ENCODE results near the gene GABBR2. TPM values are rescaled to one million over a fixed set of nuclear protein-coding genes. Genes with fewer than 3 reads are reported as not detected.

Gene GABBR2
- polyA plus RNA-seq, 1 of the 3 experiments (the other 2 are of a cell fraction): not detected

DNA sequence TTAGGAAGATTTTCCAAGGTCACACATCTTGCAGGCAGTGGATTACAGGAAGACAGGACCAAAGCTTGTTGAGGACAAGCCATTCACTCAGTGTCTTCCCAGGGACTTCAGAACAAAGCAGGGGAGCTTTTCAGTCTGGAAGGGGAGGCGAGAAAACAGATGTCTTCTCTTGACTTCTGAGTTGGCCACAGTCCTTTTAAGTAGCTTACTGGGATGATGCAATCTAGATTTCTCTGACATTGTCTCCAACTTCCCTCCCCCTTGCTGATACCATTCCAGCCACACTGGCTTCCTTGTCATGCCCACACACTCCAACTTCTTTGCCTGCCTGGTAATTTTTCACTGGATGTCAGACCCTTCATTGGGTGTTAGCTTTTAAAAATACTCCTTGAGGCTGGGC is 279.1 kb downstream of the GABBR2 start (continued):
- no peak for TF ChIP-seq REST (IDR thresholded peaks at IDR 0.05; ENCODE audit: low read depth, low read length)
- TF ChIP-seq CHD2 (IDR thresholded peaks at IDR 0.05; ENCODE audit: low read length, partially characterized antibody): no peak
- no peak for TF ChIP-seq USF2 (IDR thresholded peaks at IDR 0.05; ENCODE audit: borderline replicate concordance, low read depth, low read length)
- no peak for TF ChIP-seq RCOR1 (IDR thresholded peaks at IDR 0.05; ENCODE audit: low read length)
- no peak for TF ChIP-seq FOXM1 (IDR thresholded peaks at IDR 0.05; ENCODE audit: low read depth)
- no peak for TF ChIP-seq SIN3A (IDR thresholded peaks at IDR 0.05; ENCODE audit: borderline replicate concordance, low read depth, low read length)
- no peak for TF ChIP-seq FOSL2 (IDR thresholded peaks at IDR 0.05; ENCODE audit: borderline replicate concordance, low read depth)
- no peak for TF ChIP-seq TAF1 (IDR thresholded peaks at IDR 0.05; ENCODE audit: borderline replicate concordance, low read depth, low read length)
- no peak for TF ChIP-seq TEAD4 (IDR thresholded peaks at IDR 0.05; ENCODE audit: borderline replicate concordance, insufficient read depth)
- TF ChIP-seq NFIC (IDR thresholded peaks at IDR 0.05; ENCODE audit: borderline replicate concordance): no peak
- no peak for TF ChIP-seq YY1 (IDR thresholded peaks at IDR 0.05; ENCODE audit: low read depth)
- no peak for TF ChIP-seq RXRA (IDR thresholded peaks at IDR 0.05; ENCODE audit: borderline replicate concordance, low read depth)
- no peak for TF ChIP-seq PBX3 (IDR thresholded peaks at IDR 0.05)
- no peak for TF ChIP-seq EZH2phosphoT487 (IDR thresholded peaks at IDR 0.05; ENCODE audit: borderline replicate concordance, low read depth)

- no peak for DNase-seq
- Histone ChIP-seq H3K4me3 (ENCODE audit: low read depth in 2 of 2, low read length in 1 of 2) (no peak overlapping the region), H2AFZ (ENCODE audit: low read depth) (no peak overlapping the region), H3F3A (replicated peaks; ENCODE audit: insufficient read depth) (no peaks in the 10 kb centered on the region), H3K27me3 (ENCODE audit: insufficient read depth) (no peaks in the 10 kb centered on the region), H3K9ac (no peak overlapping the region), H3K27ac (ENCODE audit: low read depth in 2 of 2, low read length in 1 of 2) (no peak overlapping the region), H3K4me1 (ENCODE audit: control insufficient read depth in 1 of 2, insufficient read depth in 2 of 2, low read depth in 1 of 2, low read length in 1 of 2) (no peaks in the 10 kb centered on the region; a peak in 1 of 4 replicates), H3K36me3 (replicated peaks in 1 of 2; ENCODE audit: control insufficient read depth in 1 of 2, insufficient read depth in 2 of 2, low read length in 1 of 2) (no peaks in the 10 kb centered on the region), H3K79me2 (ENCODE audit: insufficient read depth) (no peaks in the 10 kb centered on the region), H3K9me3 (no peaks in the 10 kb centered on the region), H4K20me1 (ENCODE audit: insufficient read depth) (no peaks in the 10 kb centered on the region), H3K4me2 (no peak overlapping the region), H3K9me2 (no peaks in the 10 kb centered on the region)
- 15% methylated on average over 2 of the region's 2 CpGs for WGBS (ENCODE audit: low lambda C conversion rate)
- TF ChIP-seq USF1 (IDR thresholded peaks at IDR 0.05; ENCODE audit: borderline replicate concordance, low read depth): 0 out of 2 replicates have a peak, but pooled peaks have one; percentile 37
- TF ChIP-seq GATA2 (CRISPR knock-in tag; IDR thresholded peaks at IDR 0.05): no peak
- ChIA-PET CTCF (no interaction called here), POLR2A (no interaction called here)
Measured at GRCh38 chr9:98428454-98428853, 280.3 kb downstream of the GABBR2 start.
